ENCODE data around the gene HSF4.

The HSF4 gene

GRCh38 chr16:67137605-67138004 lies 26.9 kb upstream of the HSF4 start:
- no peaks in the 10 kb centered on the region for H3K4me1 ChIP-seq (ENCODE audit: control insufficient read depth, low read length)
- H3K27ac ChIP-seq (ENCODE audit: low read depth, low read length) = no peak overlapping the region
- no peak for TF ChIP-seq EZH2phosphoT487 (IDR thresholded peaks at IDR 0.05; ENCODE audit: borderline replicate concordance, low read length)
- H3K4me3 ChIP-seq (ENCODE audit: low read length) = no peak overlapping the region
- H3K36me3 ChIP-seq (ENCODE audit: control insufficient read depth, low read length) = peaks cover 60% of the 10 kb centered on the region
- H3K9me3 ChIP-seq (ENCODE audit: control insufficient read depth, insufficient read depth, low read length) = no peaks in the 10 kb centered on the region
- no peaks in the 10 kb centered on the region for H4K20me1 ChIP-seq (ENCODE audit: control insufficient read depth, insufficient read depth, low read depth, low read length)
- H3K4me2 ChIP-seq (ENCODE audit: low read length) = no peak overlapping the region
- H3K27me3 ChIP-seq (ENCODE audit: control insufficient read depth, low read length) = no peaks in the 10 kb centered on the region
- H3K9me2 ChIP-seq (replicated peaks; ENCODE audit: control insufficient read depth, low read length) = no peaks in the 10 kb centered on the region
- H3F3A ChIP-seq (ENCODE audit: control insufficient read depth, insufficient read depth) = no peaks in the 10 kb centered on the region
- H3K79me2 ChIP-seq (ENCODE audit: control insufficient read depth, low read length) = no peaks in the 10 kb centered on the region

GRCh38 chr16:67141391-67141790 lies 23.2 kb upstream of the HSF4 start:
- Histone ChIP-seq H3K9me3 (ENCODE audit: control insufficient read depth, insufficient read depth, low read length) (no peaks in the 10 kb centered on the region), H3K4me3 (ENCODE audit: low read length) (no peak overlapping the region), H3K4me1 (ENCODE audit: control insufficient read depth, low read length) (no peaks in the 10 kb centered on the region), H3K79me2 (ENCODE audit: control insufficient read depth, low read length) (no peaks in the 10 kb centered on the region), H3K36me3 (ENCODE audit: control insufficient read depth, low read length) (peaks cover 62% of the 10 kb centered on the region), H3K27ac (ENCODE audit: low read depth, low read length) (no peak overlapping the region), H3K9me2 (replicated peaks; ENCODE audit: control insufficient read depth, low read length) (no peaks in the 10 kb centered on the region), H3K27me3 (ENCODE audit: control insufficient read depth, low read length) (no peaks in the 10 kb centered on the region), H3K4me2 (ENCODE audit: low read length) (no peak overlapping the region), H3F3A (ENCODE audit: control insufficient read depth, insufficient read depth) (no peaks in the 10 kb centered on the region), H4K20me1 (ENCODE audit: control insufficient read depth, insufficient read depth, low read depth, low read length) (no peaks in the 10 kb centered on the region)
- TF ChIP-seq CTCF (IDR thresholded peaks at IDR 0.05; ENCODE audit: low read depth, low read length, poor library complexity, severe bottlenecking) (no peak), EZH2phosphoT487 (IDR thresholded peaks at IDR 0.05; ENCODE audit: borderline replicate concordance, low read length) (no peak)

GRCh38 chr16:67142342-67142741 lies 22.2 kb upstream of the HSF4 start:
- Histone ChIP-seq H3F3A (ENCODE audit: control insufficient read depth, insufficient read depth) (no peaks in the 10 kb centered on the region), H3K27ac (ENCODE audit: low read depth, low read length) (no peak overlapping the region), H3K9me2 (replicated peaks; ENCODE audit: control insufficient read depth, low read length) (no peaks in the 10 kb centered on the region), H3K9me3 (ENCODE audit: control insufficient read depth, insufficient read depth, low read length) (no peaks in the 10 kb centered on the region), H3K79me2 (ENCODE audit: control insufficient read depth, low read length) (no peaks in the 10 kb centered on the region), H3K36me3 (ENCODE audit: control insufficient read depth, low read length) (peaks cover 70% of the 10 kb centered on the region), H3K4me2 (ENCODE audit: low read length) (no peak overlapping the region), H4K20me1 (ENCODE audit: control insufficient read depth, insufficient read depth, low read depth, low read length) (no peaks in the 10 kb centered on the region), H3K27me3 (ENCODE audit: control insufficient read depth, low read length) (no peaks in the 10 kb centered on the region), H3K4me3 (ENCODE audit: low read length) (no peak overlapping the region), H3K4me1 (ENCODE audit: control insufficient read depth, low read length) (no peaks in the 10 kb centered on the region)
- TF ChIP-seq EZH2phosphoT487 (IDR thresholded peaks at IDR 0.05; ENCODE audit: borderline replicate concordance, low read length) (no peak), CTCF (IDR thresholded peaks at IDR 0.05; ENCODE audit: low read depth, low read length, poor library complexity, severe bottlenecking) (no peak)

- H3K9me3 ChIP-seq (ENCODE audit: control insufficient read depth, insufficient read depth, low read length) = no peaks in the 10 kb centered on the region
- peaks cover 64% of the 10 kb centered on the region for H3K36me3 ChIP-seq (ENCODE audit: control insufficient read depth, low read length)
- H3K9me2 ChIP-seq (replicated peaks; ENCODE audit: control insufficient read depth, low read length) = no peaks in the 10 kb centered on the region
- no peaks in the 10 kb centered on the region for H3K4me1 ChIP-seq (ENCODE audit: control insufficient read depth, low read length)
- no peaks in the 10 kb centered on the region for H3K27me3 ChIP-seq (ENCODE audit: control insufficient read depth, low read length)
- H3K79me2 ChIP-seq (ENCODE audit: control insufficient read depth, low read length) = no peaks in the 10 kb centered on the region
- no peak overlapping the region for H3K27ac ChIP-seq (ENCODE audit: low read depth, low read length)
- TF ChIP-seq EZH2phosphoT487 (IDR thresholded peaks at IDR 0.05; ENCODE audit: borderline replicate concordance, low read length) (no peak), CTCF (IDR thresholded peaks at IDR 0.05; ENCODE audit: low read depth, low read length, poor library complexity, severe bottlenecking) (no peak)
- H4K20me1 ChIP-seq (ENCODE audit: control insufficient read depth, insufficient read depth, low read depth, low read length) = no peaks in the 10 kb centered on the region
- H3K4me2 ChIP-seq (ENCODE audit: low read length) = no peak overlapping the region
- no peak overlapping the region for H3K4me3 ChIP-seq (ENCODE audit: low read length)
- no peaks in the 10 kb centered on the region; the same call in 1 of the 2 replicates for H3F3A ChIP-seq (ENCODE audit: control insufficient read depth, insufficient read depth)
Measured at GRCh38 chr16:67144943-67145342, 19.6 kb upstream of the HSF4 start.

Data from DOHH2 (cell line).